ENCODE measurements around the gene PRX.
A peak's percentile ranks its signal among the peaks of the same experiment; 100 is the strongest.
"Not testable (repeated sequence)": the region's sequence is repeated elsewhere in the genome, so short reads cannot be mapped to it uniquely, and the experiment has no call there.

Gene PRX

GRCh38 chr19:40413291-40413845, at the start of gene PRX:
Gene PRX (minus strand): TSS chr19:40413378. CDS start chr19:40407932, 5,446 bp downstream.
- no peak for DNase-seq (ENCODE audit: low read depth)

- no peak for DNase-seq (ENCODE audit: low read depth)
Observed at GRCh38 chr19:40461669-40462221, 48.6 kb upstream of the PRX start.

- no peak for DNase-seq (ENCODE audit: low read depth)
Observed at GRCh38 chr19:40460185-40460584, 47.0 kb upstream of the PRX start.

- no peak for DNase-seq (ENCODE audit: low read depth)
Observed at GRCh38 chr19:40458597-40458974, 45.4 kb upstream of the PRX start.

GRCh38 chr19:40457953-40458596, 44.9 kb upstream of the PRX start:
- no peak for DNase-seq (ENCODE audit: low read depth)

- no peak for DNase-seq (ENCODE audit: low read depth)
Observed at GRCh38 chr19:40457048-40457447, 43.9 kb upstream of the PRX start.

GRCh38 chr19:40453943-40454342, 40.8 kb upstream of the PRX start:
- not testable (repeated sequence) for DNase-seq (ENCODE audit: low read depth)

GRCh38 chr19:40453151-40453735, 40.1 kb upstream of the PRX start:
- no peak for DNase-seq (ENCODE audit: low read depth)

GRCh38 chr19:40452016-40452415, 38.8 kb upstream of the PRX start:
- no peak for DNase-seq (ENCODE audit: low read depth)

GRCh38 chr19:40450664-40451063, 37.5 kb upstream of the PRX start:
- DNase-seq (ENCODE audit: low read depth) = no peak

GRCh38 chr19:40449506-40449905, 36.3 kb upstream of the PRX start:
- DNase-seq (ENCODE audit: low read depth) = no peak

GRCh38 chr19:40446263-40446784, 33.1 kb upstream of the PRX start:
- DNase-seq (ENCODE audit: low read depth) = no peak

GRCh38 chr19:40445780-40446262, 32.6 kb upstream of the PRX start:
- no peak for DNase-seq (ENCODE audit: low read depth)

GRCh38 chr19:40444825-40445312, 31.7 kb upstream of the PRX start:
- DNase-seq (ENCODE audit: low read depth) = no peak

GRCh38 chr19:40444000-40444824, 31.0 kb upstream of the PRX start, which contains the start of gene SERTAD3:
Gene SERTAD3 (minus strand): TSS chr19:40444335. CDS start chr19:40442080, 2,255 bp downstream.
- DNase-seq (ENCODE audit: low read depth) = peak; percentile 96

- DNase-seq (ENCODE audit: low read depth) = peak; percentile 97
Observed at GRCh38 chr19:40443131-40443999, 30.2 kb upstream of the PRX start.

- DNase-seq (ENCODE audit: low read depth) = no peak
Observed at GRCh38 chr19:40442328-40443130, 29.4 kb upstream of the PRX start.

- DNase-seq (ENCODE audit: low read depth) = no peak
Observed at GRCh38 chr19:40441719-40442253, 28.6 kb upstream of the PRX start.

GRCh38 chr19:40438284-40438683, 25.1 kb upstream of the PRX start:
- no peak for DNase-seq (ENCODE audit: low read depth)

All from activated gamma-delta T cell treated with anti-CD3 and anti-CD28 coated beads, Interleukin-2, amount 50 U/mL, for 16 hours (primary cell).